ENCODE data around the gene C5orf63. TPM values are rescaled to one million over a fixed set of nuclear protein-coding genes. Genes with fewer than 3 reads are reported as not detected.

Gene C5orf63
- total and polyA plus RNA-seq, 9 of the 15 experiments (the other 6 are each of a cell fraction or from before 2014, with no cell fraction given), result 1.8 to 24.6 (median 6.2) TPM

GRCh38 chr5:127003798-127004495 lies 69.4 kb downstream of the C5orf63 start:
- in situ Hi-C loops (cut with MboI), result no loop called here
- Histone ChIP-seq H3K9me1 (ENCODE audit: control insufficient read depth, insufficient read depth, low read length) (no peaks in the 10 kb centered on the region), H2AFZ (ENCODE audit: low read depth, low read length) (no peak overlapping the region), H3K36me3 (ENCODE audit: control insufficient read depth, insufficient read depth, low read length) (peaks cover 2% of the 10 kb centered on the region; the same call in 1 of the 3 replicates), H3K27ac (ENCODE audit: extremely low read depth, low read depth, low read length) (no peak overlapping the region), H3K27me3 (ENCODE audit: control insufficient read depth in 2 of 2, insufficient read depth in 2 of 2, low read length in 2 of 2) (no peaks in the 10 kb centered on the region), H3K9ac (ENCODE audit: insufficient read depth in 1 of 2, low read depth in 2 of 2, low read length in 2 of 2) (no peak overlapping the region), H3K4me1 (replicated peaks in 1 of 2; ENCODE audit: control insufficient read depth in 2 of 2, insufficient read depth in 2 of 2, low read length in 2 of 2) (peaks cover 5 to 32% of the 10 kb centered on the region in 2 experiments), H3K4me3 (no peak overlapping the region), H4K20me1 (replicated peaks; ENCODE audit: control insufficient read depth, insufficient read depth, low read length) (no peaks in the 10 kb centered on the region), H3K9me3 (replicated peaks; ENCODE audit: control insufficient read depth, insufficient read depth, low read depth, low read length) (no peaks in the 10 kb centered on the region), H3K79me2 (ENCODE audit: control insufficient read depth, insufficient read depth, low read length) (peaks cover 82% of the 10 kb centered on the region), H3K4me2 (ENCODE audit: insufficient read depth, low read length) (no peak overlapping the region)
- DNase-seq (ENCODE audit: extremely low read depth in 1 of 4, low spot score in 3 of 4) (no peak), ATAC-seq (no peak), FAIRE-seq (no peak)
- BruUV-seq (replicated peaks), result no TSS peak
- TF ChIP-seq STAT5A (IDR thresholded peaks at IDR 0.05; ENCODE audit: borderline replicate concordance, low read length), result no peak
- no peak for TF ChIP-seq JUND (IDR thresholded peaks at IDR 0.05; ENCODE audit: borderline replicate concordance, low read depth, low read length)
- no peak for TF ChIP-seq JUND (tag; IDR thresholded peaks at IDR 0.05; ENCODE audit: borderline replicate concordance, low read depth, low read length)
- TF ChIP-seq TAL1 (IDR thresholded peaks at IDR 0.05), result no peak
- no peak for TF ChIP-seq SRSF1 (IDR thresholded peaks at IDR 0.05; ENCODE audit: low read depth, low read length)
- TF ChIP-seq ZNF431 (CRISPR knock-in tag; IDR thresholded peaks at IDR 0.05), result no peak
- POLR2A ChIA-PET, result interaction anchor here (0.9 to 1.2 kb wide), 4 partner anchors 10 to 193 kb away, joined by 3 to 5 read pairs (median 4); no protein-coding TSS in a partner anchor
- CTCF ChIA-PET (ENCODE audit: low intra/inter-chr PET ratio), result no interaction called here
- 76% methylated on average over 7 of the region's 7 CpGs for WGBS (ENCODE audit: insufficient coverage, low coverage, missing lambda C conversion rate)
- intact Hi-C loops (cut with micrococcal nuclease), result no loop called here
